CD14-positive monocyte (primary cell): ENCODE data around the gene IGLL1. TPM values are rescaled to one million over a fixed set of nuclear protein-coding genes. Genes with fewer than 3 reads are reported as not detected.

ENCODE experiments used
- DNase-seq, 3 donors: peaks; one replicate each; pipeline ENCODE4 v3.0.0-alpha.2; 2011 to 2022
- H2AFZ ChIP-seq: 2 replicates; pipeline ENCODE4 v1.6.0; 2012; ENCODE audit warnings: mild to moderate bottlenecking, low read depth, low read length, inconsistent platforms; ENCODE audit not compliant: insufficient read depth, poor library complexity, severe bottlenecking
- H3K27ac ChIP-seq, 2 donors: 1 replicate in 1 of 2; 2 replicates in 1 of 2; pipeline ENCODE4 v1.5.1; 2012 to 2013; ENCODE audit warnings: low read length in 2 of 2, control low read depth in 1 of 2, inconsistent platforms in 1 of 2, low read depth in 1 of 2, mild to moderate bottlenecking in 1 of 2
- H3K27me3 ChIP-seq, 2 donors: one replicate each; pipeline versions ENCODE4 v1.6.0 to v1.6.1; 2011 to 2013; ENCODE audit warnings: low read length in 2 of 2; ENCODE audit not compliant: control insufficient read depth in 2 of 2, insufficient read depth in 2 of 2
- H3K36me3 ChIP-seq, 2 donors: replicated peaks in 1 of 2; 1 replicate in 1 of 2; 2 replicates in 1 of 2; pipeline versions ENCODE4 v1.5.1 to v1.6.1; 2012 to 2013; ENCODE audit warnings: low read length in 2 of 2, control low read depth in 1 of 2, inconsistent platforms in 1 of 2, mild to moderate bottlenecking in 1 of 2; ENCODE audit not compliant: insufficient read depth in 2 of 2, control insufficient read depth in 1 of 2
- H3K4me1 ChIP-seq, 2 donors: 1 replicate in 1 of 2; 2 replicates in 1 of 2; pipeline versions ENCODE4 v1.5.1 to v1.6.1; 2012 to 2013; ENCODE audit warnings: low read length in 2 of 2, control low read depth in 1 of 2, inconsistent platforms in 1 of 2, mild to moderate bottlenecking in 1 of 2, moderate library complexity in 1 of 2; ENCODE audit not compliant: insufficient read depth in 2 of 2, control insufficient read depth in 1 of 2
- H3K4me2 ChIP-seq: replicated peaks from 2 replicates; pipeline ENCODE3; 2012; ENCODE audit warnings: low read length, moderate library complexity, mild to moderate bottlenecking; ENCODE audit not compliant: poor library complexity, severe bottlenecking; ENCODE audit errors: extremely low read depth
- H3K4me3 ChIP-seq, 3 experiments: fragments of 200-600 bp in 1 of 3; sonication (generic) in 1 of 3; replicated peaks in 1 of 3; 1 replicate in 2 of 3; 2 replicates in 1 of 3; pipeline ENCODE4 v1.5.1; 2011 to 2013; ENCODE audit warnings: low read length in 3 of 3, mild to moderate bottlenecking in 3 of 3, control low read depth in 2 of 3, low read depth in 2 of 3, inconsistent platforms in 1 of 3, moderate library complexity in 1 of 3
- H3K79me2 ChIP-seq: 2 replicates; pipeline ENCODE4 v1.6.0; 2012; ENCODE audit warnings: mild to moderate bottlenecking, control low read depth, inconsistent platforms, low read length, moderate library complexity; ENCODE audit not compliant: insufficient read depth
- H3K9ac ChIP-seq: 2 replicates; pipeline ENCODE4 v1.6.0; 2017; ENCODE audit warnings: low read length, mild to moderate bottlenecking; ENCODE audit not compliant: insufficient read depth, poor library complexity, severe bottlenecking
- H3K9me3 ChIP-seq, 2 donors: replicated peaks in 1 of 2; 1 replicate in 1 of 2; 2 replicates in 1 of 2; pipeline versions ENCODE4 v1.5.1 to v1.6.1; 2012 to 2013; ENCODE audit warnings: low read length in 2 of 2, control low read depth in 1 of 2; ENCODE audit not compliant: control insufficient read depth in 1 of 2, insufficient read depth in 1 of 2
- H4K20me1 ChIP-seq: 2 replicates; pipeline ENCODE4 v1.6.0; 2012; ENCODE audit warnings: mild to moderate bottlenecking, low read length, control low read depth, moderate library complexity; ENCODE audit not compliant: insufficient read depth
- H3K27ac Mint-ChIP-seq, 7 donors: one replicate each; pipeline ENCODE4 v1.8.0; 2020; ENCODE audit warnings: mild to moderate bottlenecking in 7 of 7, mixed read lengths in 7 of 7, moderate library complexity in 6 of 7, inconsistent platforms in 2 of 7
- H3K27me3 Mint-ChIP-seq, 3 donors: one replicate each; pipeline ENCODE4 v1.8.0; 2021 to 2022; ENCODE audit warnings: low read depth in 3 of 3, mild to moderate bottlenecking in 3 of 3, mixed read lengths in 3 of 3, moderate library complexity in 3 of 3, inconsistent platforms in 1 of 3
- H3K36me3 Mint-ChIP-seq, 2 donors: one replicate each; pipeline ENCODE4 v1.8.0; 2020; ENCODE audit warnings: mixed read lengths in 2 of 2, inconsistent platforms in 1 of 2, mild to moderate bottlenecking in 1 of 2
- H3K4me1 Mint-ChIP-seq: one replicate; pipeline ENCODE4 v1.8.0; 2020; ENCODE audit warnings: mild to moderate bottlenecking, mixed read lengths
- H3K4me3 Mint-ChIP-seq, 2 donors: one replicate each; pipeline ENCODE4 v1.8.0; 2020; ENCODE audit warnings: mild to moderate bottlenecking in 2 of 2, mixed read lengths in 2 of 2, moderate library complexity in 1 of 2
- H3K9me3 Mint-ChIP-seq, 7 donors: one replicate each; pipeline ENCODE4 v1.8.0; 2020 to 2022; ENCODE audit warnings: mixed read lengths in 7 of 7, mild to moderate bottlenecking in 6 of 7, moderate library complexity in 6 of 7, inconsistent platforms in 2 of 7
- WGBS: methylation state at CpG from one replicate; pipeline ENCODE4 v1.1.5; 2013; ENCODE audit warnings: missing lambda C conversion rate; ENCODE audit not compliant: insufficient coverage; 5-methylcytosine and 5-hydroxymethylcytosine counted together
- intact Hi-C, 2 donors: fragments of 100-400 bp; cut with micrococcal nuclease; formaldehyde crosslinking; loops; one replicate each; pipeline versions ENCODE4 v1.15.0 to v1.15.1; 2023
- polyA plus RNA-seq, 3 donors: library from polyadenylated mRNA; depleted of rRNA in 1 of 3; unstranded in 2 of 3; stranded (reverse) in 1 of 3; fragments of 300-500 nt in 2 of 3; fragments of >200 nt in 1 of 3; fragmentation: Illumina TruSeq in 2 of 3; gene quantifications; 1 replicate in 2 of 3; 2 replicates in 1 of 3; pipeline ENCODE4 v1.2.3, GENCODE V29; 2012 to 2021
- TF ChIP-seq, protein P1 (sequence below): fragments of 200-600 bp; IDR thresholded peaks from one replicate; pipeline ENCODE4 v1.8.0; 2022; ENCODE audit warnings: antibody characterized with exemption, mild to moderate bottlenecking

IGLL1 gene
- polyA plus RNA-seq, 3 donors = not detected

GRCh38 chr22:23531283-23531956, 48.7 kb downstream of the IGLL1 start:
- no peak overlapping the region for H3K4me3 Mint-ChIP-seq
- H3K9ac ChIP-seq = no peak overlapping the region
- 96% methylated on average over 24 of the region's 24 CpGs for WGBS

GRCh38 chr22:23530766-23531282, 49.3 kb downstream of the IGLL1 start:
- no peaks in the 10 kb centered on the region for H3K4me1 ChIP-seq
- no peaks in the 10 kb centered on the region for H3K9me3 Mint-ChIP-seq
- peaks cover 3 to 8% (median 6%) of the 10 kb centered on the region in 3 donors for H3K27me3 Mint-ChIP-seq
- H3K9me3 ChIP-seq = no peaks in the 10 kb centered on the region
- H3K79me2 ChIP-seq = no peaks in the 10 kb centered on the region
- intact Hi-C loops = no loop called here
- no peak overlapping the region for H3K27ac Mint-ChIP-seq
- no peaks in the 10 kb centered on the region for H3K36me3 ChIP-seq
- no peak overlapping the region for H3K4me3 Mint-ChIP-seq
- no peaks in the 10 kb centered on the region for H3K27me3 ChIP-seq
- WGBS = 96% methylated on average over 6 of the region's 7 CpGs
- peaks cover 9% of the 10 kb centered on the region for H3K4me1 Mint-ChIP-seq
- no peak overlapping the region for H3K27ac ChIP-seq
- H4K20me1 ChIP-seq = no peaks in the 10 kb centered on the region
- H3K4me3 ChIP-seq = no peak overlapping the region
- H3K4me2 ChIP-seq = no peak overlapping the region
- TF ChIP-seq, protein P1, sequence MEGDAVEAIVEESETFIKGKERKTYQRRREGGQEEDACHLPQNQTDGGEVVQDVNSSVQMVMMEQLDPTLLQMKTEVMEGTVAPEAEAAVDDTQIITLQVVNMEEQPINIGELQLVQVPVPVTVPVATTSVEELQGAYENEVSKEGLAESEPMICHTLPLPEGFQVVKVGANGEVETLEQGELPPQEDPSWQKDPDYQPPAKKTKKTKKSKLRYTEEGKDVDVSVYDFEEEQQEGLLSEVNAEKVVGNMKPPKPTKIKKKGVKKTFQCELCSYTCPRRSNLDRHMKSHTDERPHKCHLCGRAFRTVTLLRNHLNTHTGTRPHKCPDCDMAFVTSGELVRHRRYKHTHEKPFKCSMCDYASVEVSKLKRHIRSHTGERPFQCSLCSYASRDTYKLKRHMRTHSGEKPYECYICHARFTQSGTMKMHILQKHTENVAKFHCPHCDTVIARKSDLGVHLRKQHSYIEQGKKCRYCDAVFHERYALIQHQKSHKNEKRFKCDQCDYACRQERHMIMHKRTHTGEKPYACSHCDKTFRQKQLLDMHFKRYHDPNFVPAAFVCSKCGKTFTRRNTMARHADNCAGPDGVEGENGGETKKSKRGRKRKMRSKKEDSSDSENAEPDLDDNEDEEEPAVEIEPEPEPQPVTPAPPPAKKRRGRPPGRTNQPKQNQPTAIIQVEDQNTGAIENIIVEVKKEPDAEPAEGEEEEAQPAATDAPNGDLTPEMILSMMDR = no peak
- no peak overlapping the region for H2AFZ ChIP-seq
- no peak for DNase-seq
- H3K36me3 Mint-ChIP-seq = no peaks in the 10 kb centered on the region
- H3K9ac ChIP-seq = no peak overlapping the region

More at GRCh38 chr22:23531283-23531956, 48.7 kb downstream of the IGLL1 start:
- Histone ChIP-seq H3K4me2 (no peak overlapping the region), H3K9me3 (no peaks in the 10 kb centered on the region), H3K27me3 (no peaks in the 10 kb centered on the region), H3K27ac (no peak overlapping the region), H2AFZ (no peak overlapping the region), H3K4me3 (no peak overlapping the region), H3K36me3 (no peaks in the 10 kb centered on the region), H4K20me1 (no peaks in the 10 kb centered on the region), H3K79me2 (no peaks in the 10 kb centered on the region), H3K4me1 (no peaks in the 10 kb centered on the region)
- TF ChIP-seq, protein P1 = no peak
- intact Hi-C loops = no loop called here
- DNase-seq = no peak
- peaks cover 3 to 9% (median 8%) of the 10 kb centered on the region in 3 donors for H3K27me3 Mint-ChIP-seq
- H3K9me3 Mint-ChIP-seq = no peaks in the 10 kb centered on the region
- no peaks in the 10 kb centered on the region for H3K36me3 Mint-ChIP-seq
- peaks cover 9% of the 10 kb centered on the region for H3K4me1 Mint-ChIP-seq
- H3K27ac Mint-ChIP-seq = no peak overlapping the region
